Occipital lobe (tissue), 2 donors: Measurements from ENCODE around the gene CRIP1. TPM values are rescaled to one million over a fixed set of nuclear protein-coding genes. Genes with fewer than 3 reads are reported as not detected.

Experiments
- DNase-seq: peaks from one replicate; lab custom pipeline; 2025; lab: John Stamatoyannopoulos, UW
- total RNA-seq: library from RNA; depleted of rRNA; stranded (reverse); fragments of >200 nt; gene quantifications from one replicate; pipeline ENCODE4 v1.2.3, GENCODE V29; 2014

Gene CRIP1
- total RNA-seq, 1 donor from 2014 or later: 0.94 TPM

DNA sequence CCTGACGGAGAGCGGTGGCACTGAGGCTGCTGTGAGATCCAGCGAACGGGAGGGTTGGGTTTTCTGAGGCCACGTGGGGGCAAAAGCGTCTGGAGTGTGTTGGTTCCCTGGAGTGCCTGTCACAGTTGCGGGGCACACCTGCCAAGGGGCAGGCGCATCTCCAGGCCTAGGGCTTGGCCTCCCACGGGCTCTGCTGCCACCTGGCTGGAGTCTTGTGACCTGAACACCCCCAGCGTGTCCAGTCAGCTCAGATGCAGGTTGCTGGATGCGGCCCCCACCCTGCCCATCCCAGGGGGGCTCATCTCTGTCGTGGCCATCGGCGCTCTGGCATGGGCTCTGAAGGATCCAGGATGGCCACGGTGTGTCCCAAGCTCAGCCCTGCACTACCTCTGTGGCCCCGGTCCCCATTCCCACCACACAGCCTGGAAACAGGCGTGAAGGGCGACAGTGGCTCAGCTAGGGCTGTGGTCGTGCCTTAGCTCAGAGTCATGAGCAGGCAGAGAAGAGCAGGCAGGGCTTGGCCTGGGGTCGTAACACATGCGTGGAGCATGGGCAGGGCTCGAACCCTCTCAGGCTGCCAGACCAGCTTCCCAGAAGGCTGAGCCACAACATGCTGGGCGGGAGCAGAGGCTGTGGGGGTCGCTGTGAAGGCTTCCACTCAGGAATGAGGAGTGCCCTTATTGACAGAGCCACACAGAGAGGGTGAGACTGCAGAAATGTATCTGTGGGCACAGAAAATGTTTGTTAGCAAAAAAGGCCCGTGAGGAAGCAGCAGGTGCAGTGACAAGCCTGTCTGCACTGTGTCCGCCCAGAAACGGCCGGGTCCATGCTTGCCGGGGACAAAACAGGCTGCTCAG is 35.6 kb upstream of the CRIP1 start:
- DNase-seq: no peak

DNA sequence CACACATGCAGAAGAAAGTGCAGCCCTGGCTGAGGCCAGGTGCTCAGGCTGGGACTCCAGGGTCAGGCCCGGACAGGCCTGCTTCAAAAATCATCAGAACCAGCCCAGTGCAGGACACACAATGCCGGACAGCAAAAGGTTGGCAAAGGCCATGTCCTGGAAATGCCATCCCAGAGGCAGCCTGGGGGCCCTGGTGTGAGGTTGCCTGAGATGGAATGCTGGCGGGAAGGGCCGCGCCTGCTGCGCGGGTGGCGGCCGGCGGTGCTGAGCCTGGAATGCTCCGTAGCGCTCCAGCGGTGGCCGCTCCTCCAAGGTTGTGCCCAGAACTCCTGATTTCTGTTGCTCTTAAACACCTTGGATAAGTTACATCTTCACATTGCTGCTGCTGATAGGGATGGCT is 33.7 kb upstream of the CRIP1 start:
- no peak for DNase-seq

DNA sequence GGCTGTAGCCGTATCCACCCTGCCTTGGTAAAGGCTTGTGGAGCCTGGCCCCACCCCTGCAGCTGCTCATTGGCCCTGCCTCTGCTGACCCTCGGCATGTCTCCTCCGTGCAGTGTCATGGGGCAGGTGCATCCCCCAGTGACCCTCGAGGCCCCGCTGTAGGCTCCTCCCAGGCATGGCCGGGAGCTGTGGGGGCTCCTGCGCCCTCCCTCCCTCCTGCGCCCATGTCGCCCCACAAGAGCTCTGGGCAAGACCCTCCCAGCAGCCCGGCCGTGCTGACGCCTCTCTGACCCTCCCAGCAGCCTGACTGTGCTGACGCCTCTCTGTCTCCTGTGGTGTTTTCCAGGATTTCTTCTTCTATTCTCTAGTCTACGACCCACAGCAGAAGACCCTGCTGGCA is 32.8 kb upstream of the CRIP1 start:
- no peak for DNase-seq

DNA sequence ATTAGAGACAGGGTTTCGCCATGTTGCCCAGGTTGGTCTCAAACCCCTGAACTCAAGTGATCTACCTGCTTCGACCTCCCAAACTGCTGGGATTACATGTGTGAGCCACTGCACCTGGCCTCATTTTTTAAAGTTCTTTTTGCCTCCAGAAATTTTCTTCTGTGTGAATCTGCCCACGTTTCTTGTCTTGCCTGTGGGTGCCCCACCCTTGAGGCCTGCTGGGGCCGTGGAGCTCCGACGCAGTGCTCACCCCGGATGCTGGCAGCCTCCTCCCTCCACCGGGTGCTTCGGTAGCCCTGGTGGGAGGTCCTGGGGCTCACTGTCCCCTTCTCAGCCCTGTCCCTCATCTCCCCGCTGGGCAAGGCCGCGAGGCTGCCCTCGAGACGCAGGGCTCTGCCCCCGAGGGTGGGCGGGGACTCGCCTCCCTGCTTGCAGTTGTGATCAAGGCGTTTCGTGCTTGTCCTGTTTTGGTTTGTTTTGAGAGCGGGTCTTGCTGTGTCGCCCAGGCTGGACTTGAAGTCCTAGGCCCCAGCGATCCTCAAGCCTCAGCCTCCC is 31.5 kb upstream of the CRIP1 start:
- no peak for DNase-seq

DNA sequence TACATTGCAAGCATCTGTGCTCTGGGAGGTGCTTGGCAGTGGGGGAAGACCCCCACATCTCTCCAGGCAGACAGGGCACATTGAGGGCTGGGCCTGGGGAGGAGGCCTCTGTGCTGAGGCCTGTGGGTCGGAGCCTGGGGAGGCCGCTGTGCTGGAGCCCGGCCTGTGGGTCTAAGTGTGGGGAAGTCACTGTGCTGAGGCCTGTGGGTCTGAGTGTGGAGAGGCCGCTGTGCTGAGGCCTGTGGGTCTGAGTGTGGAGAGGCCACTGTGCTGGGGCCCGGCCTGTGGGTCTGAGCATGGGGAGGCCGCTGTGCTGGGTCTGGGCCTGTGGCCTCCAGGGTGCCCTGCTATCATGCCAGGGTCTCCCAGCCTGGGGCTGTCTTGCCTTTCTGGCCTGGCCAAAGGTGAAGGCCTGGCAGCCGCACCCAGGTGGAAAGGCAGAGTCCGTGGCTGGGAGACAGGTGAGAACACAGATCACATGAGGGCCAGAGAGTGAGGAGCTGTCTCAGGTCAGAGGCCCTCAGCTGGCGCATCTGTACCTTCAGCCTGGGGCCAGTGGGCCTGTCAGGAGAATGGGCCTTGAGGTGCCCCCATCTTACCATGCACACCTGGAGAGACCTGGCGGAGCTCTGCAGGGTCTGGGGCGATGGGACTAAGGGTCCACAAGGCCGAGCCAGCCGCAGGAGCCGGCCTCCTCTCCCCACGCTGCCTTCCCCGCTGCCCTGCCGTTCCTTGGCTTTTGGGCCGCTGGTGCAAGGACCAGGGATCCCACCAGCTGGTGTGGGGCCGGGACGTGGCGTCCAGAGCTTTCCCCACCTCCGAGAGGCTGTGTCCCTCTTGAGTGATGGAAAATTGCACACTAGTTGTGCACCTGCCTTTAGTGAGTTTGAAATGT is 30.7 kb upstream of the CRIP1 start:
- DNase-seq: no peak

DNA sequence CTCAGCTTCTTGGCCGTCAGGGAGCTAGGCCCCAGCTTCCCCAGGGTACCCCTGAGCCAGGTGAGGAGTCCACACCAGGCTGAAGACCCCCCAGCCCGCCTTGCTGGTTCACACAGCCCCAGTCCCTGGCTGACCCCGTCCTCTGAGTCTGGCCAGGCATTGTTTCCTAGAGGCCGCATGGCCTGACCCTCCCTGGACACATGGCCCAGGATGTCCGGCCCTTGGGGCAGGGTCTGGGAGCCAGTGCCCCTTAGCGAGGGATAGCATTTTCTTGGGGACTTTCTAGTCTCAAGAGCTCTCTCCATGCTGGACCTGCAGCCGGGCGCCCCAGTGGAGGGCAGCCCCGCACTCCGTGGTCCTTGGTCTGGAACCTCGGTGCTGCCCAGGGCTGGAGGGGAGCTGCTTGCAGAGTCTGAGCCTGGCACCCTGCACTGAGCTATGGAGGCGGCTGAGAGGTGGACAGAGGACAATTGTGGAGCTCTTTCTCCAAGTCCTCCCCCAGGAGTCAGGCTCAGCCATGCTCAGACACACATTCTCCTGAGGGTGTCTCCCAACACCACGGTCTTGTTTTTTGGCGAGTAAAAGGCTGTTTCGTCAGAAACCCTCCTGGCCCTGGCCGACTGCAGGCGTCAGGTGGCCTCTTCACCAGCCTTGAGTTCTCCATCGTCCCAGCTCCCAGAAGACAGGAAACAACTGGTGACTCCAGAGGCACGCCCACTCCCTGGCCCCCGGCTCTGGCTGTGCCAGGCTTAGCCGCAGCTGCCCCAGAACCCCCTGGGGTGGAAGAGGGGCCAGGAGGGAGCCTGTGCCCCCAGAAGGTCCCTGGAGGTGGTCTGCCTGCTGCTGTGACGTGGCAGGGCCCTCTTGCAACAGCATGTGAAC is 29.7 kb upstream of the CRIP1 start:
- DNase-seq: no peak

DNA sequence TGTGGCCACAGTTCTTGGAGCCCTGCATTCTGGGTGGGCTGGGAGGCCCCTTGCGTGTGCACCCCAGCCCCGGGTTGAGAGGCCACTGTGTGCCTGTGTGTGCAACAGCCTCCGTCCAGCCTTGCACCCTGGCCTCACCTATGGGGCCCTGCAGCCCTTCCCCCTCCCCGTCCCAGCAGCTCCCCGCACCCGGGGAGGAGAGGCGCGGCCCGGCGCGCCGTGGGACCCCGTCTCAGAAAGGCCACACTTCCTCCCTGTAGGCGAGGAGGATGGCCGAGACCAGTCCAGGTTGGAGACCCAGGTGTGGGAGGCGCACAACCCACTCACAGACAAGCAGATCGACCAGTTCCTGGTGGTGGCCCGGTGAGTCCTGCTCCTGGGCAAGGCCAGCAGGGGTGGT is 28.7 kb upstream of the CRIP1 start:
- DNase-seq: no peak

DNA sequence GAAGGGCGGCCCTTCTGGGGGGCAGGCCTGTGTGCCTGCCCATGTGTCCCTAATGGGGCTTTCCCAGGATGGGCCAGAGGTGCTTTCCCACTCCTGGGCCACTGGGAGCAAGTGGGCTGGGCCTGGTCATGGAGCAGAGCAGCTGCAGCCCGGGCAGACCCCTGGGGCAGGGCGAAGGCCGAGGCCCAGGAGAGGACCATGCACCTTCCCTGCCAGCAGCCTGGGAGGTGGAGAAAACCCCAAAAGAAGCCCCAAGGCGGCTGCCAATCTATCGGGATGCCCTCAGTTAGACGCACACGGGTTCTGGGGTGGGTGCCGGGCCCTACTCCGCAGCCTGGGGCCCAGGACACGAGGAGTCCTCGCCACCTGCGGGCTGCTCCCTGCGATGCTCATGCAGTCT is 28.1 kb upstream of the CRIP1 start:
- no peak for DNase-seq

DNA sequence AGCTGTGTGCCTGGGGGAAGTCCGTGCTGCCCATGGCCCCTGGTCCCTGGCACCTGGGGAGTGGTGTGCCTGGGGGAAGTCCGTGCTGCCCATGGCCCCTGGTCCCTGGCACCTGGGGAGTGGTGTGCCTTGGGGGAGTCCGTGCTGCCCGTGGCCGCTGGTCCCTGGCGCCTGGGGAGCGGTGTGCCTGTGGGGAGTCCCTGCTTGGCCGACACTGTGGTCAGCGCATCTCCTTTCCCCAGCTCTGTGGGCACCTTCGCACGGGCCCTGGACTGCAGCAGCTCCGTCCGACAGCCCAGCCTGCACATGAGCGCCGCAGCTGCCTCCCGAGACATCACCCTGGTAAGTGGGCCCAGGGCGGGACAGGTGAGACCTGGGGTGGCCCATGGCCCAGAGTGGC is 26.6 kb upstream of the CRIP1 start:
- no peak for DNase-seq

DNA sequence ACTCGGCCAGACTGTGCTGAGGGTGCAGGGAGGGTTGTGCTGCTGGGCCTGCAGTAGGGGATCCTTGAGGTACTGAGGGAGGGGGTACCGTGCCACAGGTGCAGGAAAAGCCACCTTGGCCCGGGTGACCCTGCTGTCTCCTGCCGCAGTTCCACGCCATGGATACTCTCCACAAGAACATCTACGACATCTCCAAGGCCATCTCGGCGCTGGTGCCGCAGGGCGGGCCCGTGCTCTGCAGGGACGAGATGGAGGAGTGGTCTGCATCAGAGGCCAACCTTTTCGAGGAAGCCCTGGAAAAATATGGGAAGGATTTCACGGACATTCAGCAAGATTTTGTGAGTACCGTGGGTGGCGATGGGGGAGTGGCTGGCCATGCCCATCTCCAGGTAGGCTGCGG is 26.1 kb upstream of the CRIP1 start:
- no peak for DNase-seq

DNA sequence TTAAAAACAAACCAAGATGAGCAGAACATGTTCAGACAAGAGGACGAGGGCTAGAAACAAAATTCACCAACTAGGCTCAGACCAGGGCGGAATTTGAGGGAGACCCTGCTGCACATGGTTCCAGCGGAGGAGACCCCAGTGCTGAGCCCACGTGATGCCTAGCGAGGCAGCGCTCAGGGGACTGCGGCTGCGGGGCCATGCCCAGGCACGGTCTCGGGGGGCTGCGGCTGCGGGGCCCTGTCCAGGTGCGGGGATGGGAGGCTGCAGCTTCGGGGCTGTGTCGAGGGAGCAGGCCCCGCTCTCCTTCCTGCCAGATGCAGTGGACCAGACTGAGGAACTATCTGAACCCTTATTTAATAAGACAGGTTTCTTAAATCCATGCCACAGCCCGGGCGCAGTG is 24.8 kb upstream of the CRIP1 start:
- DNase-seq: no peak

DNA sequence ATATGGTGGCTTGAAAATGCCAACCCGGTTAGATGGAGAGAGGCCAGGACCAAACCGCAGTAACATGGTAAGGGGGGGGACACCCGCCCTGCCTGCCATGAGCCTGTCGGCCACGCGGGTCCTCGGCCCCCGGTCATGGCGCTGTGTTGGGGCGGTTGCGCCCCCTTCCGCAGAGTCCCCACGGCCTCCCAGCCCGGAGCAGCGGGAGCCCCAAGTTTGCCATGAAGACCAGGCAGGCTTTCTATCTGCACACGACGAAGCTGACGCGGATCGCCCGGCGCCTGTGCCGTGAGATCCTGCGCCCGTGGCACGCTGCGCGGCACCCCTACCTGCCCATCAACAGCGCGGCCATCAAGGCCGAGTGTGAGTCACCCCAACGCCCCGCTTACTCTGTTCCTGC is 22.2 kb upstream of the CRIP1 start:
- no peak for DNase-seq

DNA sequence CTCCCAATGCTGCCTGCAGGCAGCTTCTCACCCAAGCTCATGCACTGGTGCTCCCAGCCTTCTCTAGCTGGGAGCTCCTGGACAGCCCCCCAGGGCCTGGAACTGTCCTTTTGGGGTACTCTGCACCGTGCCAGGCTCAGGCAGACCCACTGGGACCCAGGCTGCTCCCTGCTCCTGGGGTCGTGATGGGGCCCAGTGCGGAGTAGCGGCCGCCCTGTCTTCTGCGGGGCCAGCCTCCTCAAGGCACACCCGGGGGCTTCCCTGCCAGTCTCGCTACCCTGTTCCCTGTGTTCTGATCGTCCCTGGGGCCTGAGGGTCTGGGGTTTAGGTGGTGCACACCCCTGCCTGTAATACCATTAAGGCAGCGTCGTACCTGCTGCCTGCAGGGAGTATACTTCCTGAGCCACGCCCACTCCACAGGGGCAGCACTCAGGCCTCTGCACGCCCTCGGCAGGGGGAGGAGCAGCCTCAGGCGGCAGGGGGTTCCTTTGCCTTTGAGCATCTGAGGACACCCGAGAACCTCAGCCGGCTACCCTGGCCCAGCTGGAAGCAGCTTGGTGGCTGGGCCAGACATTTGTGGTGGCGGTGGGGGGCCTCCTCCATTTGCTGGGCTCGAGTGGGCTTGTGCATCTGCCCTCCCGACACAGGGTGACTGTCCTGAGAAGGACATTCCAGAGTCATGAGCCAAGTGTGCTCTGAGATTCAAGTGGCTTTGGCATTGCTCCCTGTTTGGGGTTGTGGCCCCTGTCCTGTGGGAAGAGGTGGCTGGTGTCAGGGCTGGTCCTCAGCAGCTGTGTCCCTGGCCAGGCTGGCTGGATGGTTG is 21.3 kb upstream of the CRIP1 start:
- DNase-seq: no peak

DNA sequence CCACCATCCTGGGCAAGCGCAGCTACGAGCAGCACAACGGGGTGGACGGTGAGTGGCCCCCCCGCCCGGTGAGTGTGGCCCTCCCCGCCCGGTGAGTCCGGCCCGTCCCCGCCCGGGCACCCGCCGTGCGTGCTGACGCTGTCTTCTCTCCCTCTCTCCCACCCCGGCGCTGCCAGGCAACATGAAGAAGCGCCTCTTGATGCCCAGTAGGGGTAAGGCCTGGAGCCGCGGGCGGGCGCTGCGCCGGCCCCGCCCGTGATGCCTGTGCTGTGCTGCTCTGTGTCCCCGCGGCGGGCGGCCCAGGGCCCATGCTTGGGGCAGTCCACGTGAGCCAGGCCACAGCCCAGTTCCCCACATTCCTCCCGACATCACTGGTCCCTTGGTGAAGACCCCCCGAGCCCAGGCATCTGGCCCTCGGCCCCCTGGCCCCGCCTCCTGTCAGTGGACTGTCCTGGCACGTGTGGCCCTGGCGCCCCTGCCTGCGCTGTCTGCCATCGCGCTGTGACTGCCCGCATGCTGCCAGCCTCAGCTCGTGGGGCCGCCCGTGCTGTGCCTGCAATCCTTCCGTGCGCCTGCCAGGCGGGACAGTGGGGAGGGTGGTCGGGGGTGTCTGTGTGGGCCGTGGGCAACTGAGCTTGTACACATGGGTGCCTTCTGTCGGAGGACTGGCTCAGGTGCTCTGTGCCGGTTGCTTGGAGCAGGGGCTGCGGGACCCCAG is 20.0 kb upstream of the CRIP1 start:
- no peak for DNase-seq

DNA sequence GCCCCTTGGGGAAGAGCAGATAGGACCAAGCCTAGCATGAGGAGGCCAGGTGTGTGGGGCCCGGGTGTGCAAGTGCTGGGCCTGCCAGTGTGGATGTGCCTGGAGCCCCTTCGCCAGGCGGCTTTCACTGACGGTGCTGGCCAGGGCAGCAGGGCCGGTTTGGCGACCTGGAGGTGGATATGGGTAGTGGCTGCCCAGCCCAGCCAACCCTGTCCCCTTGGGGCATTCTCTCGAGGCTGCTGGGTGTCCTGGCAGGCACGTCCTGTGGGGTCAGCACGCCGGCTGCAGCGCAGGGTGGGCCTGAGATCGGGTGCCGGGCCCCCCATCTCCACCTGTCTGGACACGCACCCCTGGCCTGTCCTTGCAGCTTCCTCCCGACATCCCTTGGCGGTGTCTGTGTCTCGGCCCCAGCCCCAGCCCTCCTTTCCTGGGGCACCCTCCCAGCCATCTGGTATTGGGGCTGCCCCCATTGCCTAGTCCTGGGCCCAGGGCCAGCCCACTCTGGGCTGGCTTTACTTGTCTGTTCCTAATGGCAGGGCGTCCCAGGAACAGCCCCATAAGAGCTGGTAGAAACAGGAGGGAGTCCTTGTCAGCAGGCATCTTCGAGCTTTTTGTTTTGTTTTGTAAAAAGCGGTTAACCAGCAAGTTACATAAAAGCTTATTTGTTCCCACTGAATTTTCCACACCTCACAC is 19.3 kb upstream of the CRIP1 start:
- DNase-seq: no peak

DNA sequence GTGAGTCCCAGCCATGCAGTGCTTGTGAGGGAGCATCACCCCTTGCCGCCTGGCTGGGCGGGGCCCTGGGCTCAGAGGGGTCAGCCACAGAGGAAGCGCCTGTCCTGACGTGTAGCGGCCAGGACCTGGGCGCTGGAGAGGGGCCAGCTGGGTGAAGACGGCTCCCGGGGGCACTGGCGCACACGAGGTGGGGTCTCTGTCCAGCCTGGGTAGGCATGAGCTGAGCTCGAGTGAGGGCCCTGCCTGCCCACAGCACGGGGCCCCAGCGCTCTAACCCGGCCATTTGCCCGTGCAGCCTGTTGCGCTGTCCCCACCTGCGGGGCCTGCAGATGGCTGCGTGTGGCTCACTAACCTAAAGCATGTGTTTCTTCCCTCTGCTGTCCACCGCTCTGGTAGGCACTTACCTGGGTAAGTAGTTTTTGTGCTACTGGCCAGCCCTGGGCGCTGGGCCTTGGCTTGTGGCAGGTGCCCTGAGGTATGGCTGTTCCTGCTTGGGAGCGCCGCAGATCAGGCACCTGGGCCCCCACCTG is 18.7 kb upstream of the CRIP1 start:
- no peak for DNase-seq

DNA sequence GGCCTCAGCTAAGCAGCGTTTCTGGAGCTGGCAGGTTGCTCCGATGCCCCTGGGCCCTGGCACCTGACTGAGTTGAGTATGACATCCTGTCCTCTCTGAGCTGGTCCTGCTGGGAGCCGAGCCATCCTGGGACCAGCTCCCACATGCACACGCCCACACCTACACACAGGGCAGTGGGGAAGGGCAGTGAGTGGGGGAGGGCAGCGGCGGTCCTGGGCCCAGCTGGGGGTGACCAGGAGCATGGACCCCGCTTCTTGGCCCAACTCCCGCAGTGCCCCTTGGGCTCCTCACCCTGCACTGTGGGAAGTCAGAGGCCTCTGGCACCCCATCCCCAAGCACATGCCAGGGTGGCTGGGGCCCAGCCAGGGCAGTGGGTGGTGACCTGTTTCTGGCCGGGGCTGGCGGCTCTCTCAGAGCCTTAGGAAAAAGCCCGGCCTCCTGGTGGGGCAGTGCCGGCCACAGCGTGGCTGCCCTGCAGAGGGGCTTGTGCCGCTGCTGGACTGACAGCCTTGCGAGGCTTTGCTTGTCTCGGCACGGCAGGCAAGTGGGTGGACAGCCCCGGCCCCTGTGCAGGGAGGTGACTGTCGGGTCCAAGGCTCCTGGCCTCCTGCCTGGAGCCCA is 18.0 kb upstream of the CRIP1 start:
- DNase-seq: no peak
